A549 (cell line): ENCODE measurements around the gene PELI2. TPM values are rescaled to one million over a fixed set of nuclear protein-coding genes. Genes with fewer than 3 reads are reported as not detected.

Experiments
- ATAC-seq, 2 experiments: fragments of 200-7000 bp in 1 of 2; fragments of >200 bp in 1 of 2; cut with Nextera tagmentation in 1 of 2; cut with Tn5 transposase in 1 of 2; 3 replicates each; pipeline versions ENCODE4 v1.8.0 to v1.9.1; 2018 to 2020; ENCODE audit warnings: mild to moderate bottlenecking in 1 of 2, moderate library complexity in 1 of 2
- CTCF ChIA-PET: fragments of 300-600 bp; sonication (Branson Sonifier 250); formaldehyde crosslinking; extraction: SDS; loops from one replicate; lab custom pipeline; 2021; ENCODE audit warnings: antibody characterized with exemption, inconsistent platforms; lab: Yijun Ruan, JAX
- POLR2A ChIA-PET: fragments of 350-600 bp; formaldehyde crosslinking; extraction: SDS; loops from one replicate; lab custom pipeline; 2021; ENCODE audit warnings: antibody characterized with exemption, inconsistent platforms; lab: Yijun Ruan, JAX
- DNase-seq, 2 experiments: peaks; one replicate each; pipeline versions ENCODE4 v3.0.0 to v3.0.0-alpha.2; 2011 to 2016; ENCODE audit warnings: low read depth in 1 of 2, low spot score in 1 of 2
- FAIRE-seq: peaks from 2 replicates; lab custom pipeline; 2011; peaks lifted over from hg19 to GRCh38; lab: Jason Lieb, UNC
- H3K27ac ChIP-seq, 2 experiments: fragments of >200 bp; sonication (Bioruptor Twin); formaldehyde crosslinking; 3 replicates each; pipeline ENCODE4 v1.5.1; 2016 to 2017
- H3K4me1 ChIP-seq: fragments of >200 bp; sonication (Bioruptor Twin); formaldehyde crosslinking; 3 replicates; pipeline ENCODE4 v1.6.1; 2016
- H3K4me2 ChIP-seq: fragments of >200 bp; sonication (Bioruptor Twin); formaldehyde crosslinking; 3 replicates; pipeline ENCODE4 v1.6.1; 2016
- H3K4me3 ChIP-seq: fragments of >200 bp; sonication (Bioruptor Twin); formaldehyde crosslinking; 3 replicates; pipeline ENCODE4 v1.5.1; 2016
- H3K9me3 ChIP-seq: fragments of >200 bp; sonication (Bioruptor Twin); formaldehyde crosslinking; 3 replicates; pipeline ENCODE4 v1.6.1; 2016
- ATOH8 ChIP-seq: fragments of 250-450 bp; sonication (Bioruptor Pico); IDR thresholded peaks from 2 replicates; pipeline ENCODE4 v1.5.0; 2020; ENCODE audit warnings: low read depth, mild to moderate bottlenecking, moderate library complexity
- CBX2 ChIP-seq: fragments of 200-600 bp; sonication (generic); IDR thresholded peaks from 2 replicates; pipeline ENCODE4 v1.6.1; 2016; ENCODE audit warnings: low read depth, mild to moderate bottlenecking, borderline replicate concordance
- EHF ChIP-seq: fragments of 250-450 bp; sonication (Bioruptor Pico); IDR thresholded peaks from 2 replicates; pipeline ENCODE4 v1.5.0; 2020; ENCODE audit warnings: mild to moderate bottlenecking
- EHMT2 ChIP-seq: fragments of 200-600 bp; sonication (generic); IDR thresholded peaks from 2 replicates; pipeline ENCODE4 v1.6.1; 2016; ENCODE audit warnings: antibody characterized with exemption, low read depth, mild to moderate bottlenecking, moderate library complexity
- ELK1 ChIP-seq: fragments of 150-350 bp; IDR thresholded peaks from 2 replicates; pipeline ENCODE4 v1.6.1; 2014; ENCODE audit warnings: low read depth, mild to moderate bottlenecking, low read length
- EP300 ChIP-seq, 2 experiments: fragments of >200 bp; sonication (Bioruptor Twin); formaldehyde crosslinking; IDR thresholded peaks; 2 replicates in 1 of 2; 3 replicates in 1 of 2; pipeline ENCODE4 v1.6.1; 2016 to 2017
- GATA3 ChIP-seq: IDR thresholded peaks from 2 replicates; pipeline ENCODE4 v1.6.1; 2012; ENCODE audit warnings: borderline replicate concordance
- HDAC2 ChIP-seq: fragments of 200-600 bp; sonication (generic); IDR thresholded peaks from 2 replicates; pipeline ENCODE4 v1.6.1; 2016
- HOXA7 ChIP-seq: fragments of 250-450 bp; sonication (Bioruptor Pico); IDR thresholded peaks from 2 replicates; pipeline ENCODE4 v1.5.0; 2020; ENCODE audit warnings: mild to moderate bottlenecking, moderate library complexity
- HOXB13 ChIP-seq: fragments of 250-450 bp; sonication (Bioruptor Pico); IDR thresholded peaks from 2 replicates; pipeline ENCODE4 v1.5.0; 2020; ENCODE audit warnings: low read depth, mild to moderate bottlenecking, moderate library complexity
- KDM5A ChIP-seq: fragments of 200-600 bp; sonication (generic); IDR thresholded peaks from 2 replicates; pipeline ENCODE4 v1.6.1; 2016; ENCODE audit warnings: antibody characterized with exemption, mild to moderate bottlenecking
- MAFK ChIP-seq: fragments of 450-650 bp; IDR thresholded peaks from 2 replicates; pipeline ENCODE4 v1.6.1; 2014; ENCODE audit not compliant: partially characterized antibody
- MAX ChIP-seq: IDR thresholded peaks from 2 replicates; pipeline ENCODE4 v1.6.1; 2012
- NPAS2 ChIP-seq: fragments of 250-450 bp; sonication (Bioruptor Pico); IDR thresholded peaks from 2 replicates; pipeline ENCODE4 v1.8.0; 2022; ENCODE audit warnings: mild to moderate bottlenecking, moderate library complexity, borderline replicate concordance
- PBX3 ChIP-seq: IDR thresholded peaks from 2 replicates; pipeline ENCODE4 v1.6.1; 2012
- SMC3 ChIP-seq: fragments of >200 bp; sonication (Bioruptor Twin); formaldehyde crosslinking; IDR thresholded peaks from 3 replicates; pipeline ENCODE4 v1.6.1; 2018; ENCODE audit warnings: inconsistent platforms
- SREBF2 ChIP-seq: fragments of 450-650 bp; IDR thresholded peaks from 2 replicates; pipeline ENCODE4 v1.6.1; 2014; ENCODE audit warnings: mild to moderate bottlenecking, moderate library complexity
- USF2 ChIP-seq: fragments of 450-650 bp; IDR thresholded peaks from 2 replicates; pipeline ENCODE4 v1.6.1; 2014; ENCODE audit warnings: antibody characterized with exemption
- WGBS: methylation state at CpG from one replicate; pipeline ENCODE4 v1.1.6; 2017; ENCODE audit errors: missing lambda C conversion rate; 5-methylcytosine and 5-hydroxymethylcytosine counted together
- polyA plus RNA-seq, 4 experiments: library from polyadenylated mRNA; depleted of rRNA in 3 of 4; stranded (reverse); fragments of >200 nt; fragmentation: RNase III in 1 of 4; extraction: RNeasy Plus Mini Kit Qiagen cat#74134 plus additional on column Dnase treatment in 1 of 4; gene quantifications; 2 replicates in 3 of 4; 3 replicates in 1 of 4; pipeline ENCODE4 v1.2.3, GENCODE V29; 2011 to 2017

Gene PELI2
- polyA plus RNA-seq, 2 of the 4 experiments (the other 2 are of a cell fraction): 0.93 to 7.2 TPM

- CTCF ChIA-PET: interaction anchor here (1.1 kb wide), 1 partner anchor 114 kb away, joined by 4 read pairs; no protein-coding TSS in a partner anchor
- FAIRE-seq (no peak), ATAC-seq (no peak)
- H3K4me3 ChIP-seq: no peak overlapping the region
- no peak overlapping the region for H3K27ac ChIP-seq
- H3K4me2 ChIP-seq: no peak overlapping the region
- no peaks in the 10 kb centered on the region for H3K4me1 ChIP-seq
- 45% methylated on average over 4 of the region's 4 CpGs for WGBS
- no peaks in the 10 kb centered on the region for H3K9me3 ChIP-seq
- TF ChIP-seq EP300 (IDR thresholded peaks at IDR 0.05) (no peak), ATOH8 (no peak), GATA3 (no peak), SMC3 (no peak), PBX3 (no peak), EHF (CRISPR knock-in tag) (no peak), NPAS2 (CRISPR knock-in tag) (no peak), HDAC2 (no peak), ELK1 (no peak), HOXA7 (CRISPR knock-in tag) (no peak)
- TF ChIP-seq, all 56 proteins: peak for 0
- POLR2A ChIA-PET: interaction anchor here (0.7 kb wide), 1 partner anchor 35 kb away, joined by 3 read pairs; no protein-coding TSS in a partner anchor
- no peak for DNase-seq
Measured at GRCh38 chr14:56129933-56130332, 11.7 kb downstream of the PELI2 start.

GRCh38 chr14:56131004-56131864 lies 13.0 kb downstream of the PELI2 start:
- no peak overlapping the region for H3K27ac ChIP-seq
- no peak overlapping the region for H3K4me3 ChIP-seq
- CTCF ChIA-PET: interaction anchor here (1.1 kb wide), 1 partner anchor 112 kb away, joined by 4 read pairs; no protein-coding TSS in a partner anchor
- DNase-seq: no peak
- H3K4me2 ChIP-seq: no peak overlapping the region
- H3K9me3 ChIP-seq: no peaks in the 10 kb centered on the region
- no peaks in the 10 kb centered on the region for H3K4me1 ChIP-seq
- no peak for TF ChIP-seq MAFK
- TF ChIP-seq SMC3: no peak
- TF ChIP-seq USF2: no peak
- no peak for TF ChIP-seq EHMT2
- TF ChIP-seq CBX2: no peak
- TF ChIP-seq MAX: no peak
- TF ChIP-seq KDM5A: no peak
- no peak for TF ChIP-seq HOXB13
- no peak for TF ChIP-seq SREBF2
- no peak for ATAC-seq
- POLR2A ChIA-PET: no interaction called here
- no peak for FAIRE-seq
- 94% methylated on average over 5 of the region's 5 CpGs for WGBS
